Stimulated activated CD8-positive, alpha-beta memory T cell treated with anti-CD3 and anti-CD28 coated beads, Interleukin-15, amount 100 ng/mL, for 24 hours (primary cell): ENCODE measurements around the gene SEPTIN1.
A peak's percentile ranks its signal among the peaks of the same experiment; 100 is the strongest.
"Not testable (repeated sequence)": the region's sequence is repeated elsewhere in the genome, so short reads cannot be mapped to it uniquely, and the experiment has no call there.

ENCODE experiments used
- DNase-seq: peaks from one replicate; pipeline ENCODE4 v3.0.0-alpha.2; 2020; ENCODE audit warnings: low read depth

Gene SEPTIN1

DNA sequence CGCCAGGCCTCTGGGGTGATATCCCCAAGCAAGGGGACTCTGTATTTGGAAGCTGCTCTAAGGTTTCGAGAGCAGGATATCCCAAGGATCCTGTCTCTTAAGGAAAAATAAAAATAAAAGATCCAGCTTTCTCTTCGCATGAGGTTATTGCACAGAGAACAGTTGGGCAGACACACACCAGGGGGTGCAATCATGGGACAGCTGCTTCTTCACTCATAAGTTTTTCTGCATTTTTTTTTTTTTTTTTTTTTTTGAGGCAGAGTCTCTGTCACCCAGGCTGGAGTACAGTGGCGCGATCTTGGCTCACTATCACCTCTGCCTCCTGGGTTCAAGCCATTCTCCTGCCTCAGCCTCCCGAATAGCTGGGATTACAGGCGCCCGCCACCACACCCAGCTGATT lies 40.4 kb downstream of the SEPTIN1 start:
- DNase-seq = not testable (repeated sequence)

DNA sequence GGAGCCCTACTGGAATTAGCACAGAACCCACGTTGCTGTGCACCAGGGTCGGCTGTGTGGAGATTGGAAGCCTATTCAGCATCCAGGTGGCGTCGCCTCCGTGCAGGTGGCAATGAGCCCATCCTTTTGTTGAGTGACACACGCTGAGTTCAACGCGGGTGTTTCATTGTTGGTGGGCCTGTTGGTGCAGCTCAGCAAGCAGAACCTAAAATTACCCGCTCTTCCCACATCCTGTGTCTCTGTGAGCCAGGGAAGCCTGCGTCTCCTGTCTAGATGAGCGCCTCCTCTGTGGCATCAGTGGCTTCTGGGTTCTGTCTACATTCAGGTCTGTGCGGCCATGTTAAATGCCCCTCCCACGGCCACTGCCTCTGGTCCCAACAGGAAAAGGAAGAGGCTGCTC lies 41.7 kb downstream of the SEPTIN1 start:
- no peak for DNase-seq

DNA sequence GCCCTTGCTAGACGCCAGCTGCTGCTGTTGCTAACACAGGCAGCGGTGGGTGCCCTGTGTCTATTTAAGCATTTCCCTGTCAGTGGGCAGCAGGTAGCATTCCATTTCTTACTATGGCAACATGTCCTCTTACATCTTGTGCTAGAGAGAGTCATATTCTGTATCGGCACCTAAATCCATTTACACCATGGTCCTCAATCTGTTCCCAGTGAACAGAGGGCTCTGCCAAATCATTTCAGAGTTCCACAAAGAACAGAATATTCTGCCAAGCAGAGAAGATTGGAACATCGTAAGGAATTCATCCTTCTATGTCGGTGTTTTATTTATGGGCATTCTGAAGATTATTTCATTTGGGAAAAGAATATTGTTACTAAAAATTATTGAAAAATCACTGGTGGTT lies 43.6 kb downstream of the SEPTIN1 start:
- not testable (repeated sequence) for DNase-seq

DNA sequence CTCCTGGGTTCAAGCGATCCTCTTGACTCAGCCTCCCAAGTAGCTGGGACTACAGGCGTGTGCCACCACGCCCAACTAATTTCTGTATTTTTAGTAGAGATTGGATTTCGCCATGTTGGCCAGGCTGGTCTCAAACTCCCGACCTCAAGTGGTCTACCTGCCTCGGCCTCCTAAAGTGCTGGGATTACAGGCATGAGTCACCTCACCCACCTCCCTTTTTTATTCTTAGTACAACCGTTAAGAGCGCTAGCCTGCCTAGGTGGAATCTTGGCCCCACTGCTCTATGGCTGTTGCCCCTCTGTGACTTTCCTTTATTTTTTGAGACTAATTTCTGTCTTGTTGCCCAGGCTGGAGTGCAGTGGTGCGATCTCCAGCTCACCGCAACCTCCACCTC lies 44.4 kb downstream of the SEPTIN1 start:
- not testable (repeated sequence) for DNase-seq

DNA sequence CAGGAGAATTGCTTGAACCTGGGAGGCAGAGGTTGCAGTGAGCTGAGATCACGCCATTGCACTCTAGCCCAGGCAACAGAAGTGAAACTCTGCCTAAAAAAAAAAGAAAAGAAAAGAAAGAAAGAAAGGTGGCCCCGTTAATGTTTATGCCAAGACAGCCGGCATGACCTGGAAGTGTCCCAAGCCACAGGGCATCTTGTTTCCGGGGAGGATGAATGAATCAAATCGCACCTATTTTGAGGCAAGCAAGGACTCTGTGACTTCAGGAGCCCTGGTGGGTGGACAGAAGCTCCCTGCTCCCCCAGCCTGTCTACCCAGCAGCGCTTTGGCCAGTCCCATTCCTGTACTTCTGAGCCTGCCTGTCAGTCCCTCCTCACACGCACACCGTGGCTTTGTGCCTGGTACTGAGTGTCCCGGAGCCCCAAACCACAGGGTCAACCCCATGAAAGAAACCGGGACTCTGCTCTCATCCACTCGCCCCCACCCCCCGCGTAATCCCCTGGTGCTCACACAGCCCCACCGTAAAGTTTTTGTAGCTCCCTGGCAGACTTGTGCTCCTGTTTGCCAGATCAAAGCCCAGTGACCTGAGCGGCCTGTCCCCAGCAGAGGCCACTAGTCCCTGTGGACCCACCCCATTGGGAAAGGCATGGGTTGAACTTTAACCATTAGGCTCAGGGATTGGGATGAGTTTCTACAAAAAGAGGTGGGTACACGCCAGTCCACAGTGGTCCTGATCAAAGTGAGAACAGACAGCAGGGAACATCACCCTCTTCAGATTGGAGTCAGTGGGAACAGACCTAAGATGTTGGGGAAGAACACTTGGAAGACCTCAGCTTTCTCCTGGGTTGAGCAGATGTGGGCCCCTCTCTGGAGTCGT lies 46.5 kb downstream of the SEPTIN1 start:
- no peak for DNase-seq

DNA sequence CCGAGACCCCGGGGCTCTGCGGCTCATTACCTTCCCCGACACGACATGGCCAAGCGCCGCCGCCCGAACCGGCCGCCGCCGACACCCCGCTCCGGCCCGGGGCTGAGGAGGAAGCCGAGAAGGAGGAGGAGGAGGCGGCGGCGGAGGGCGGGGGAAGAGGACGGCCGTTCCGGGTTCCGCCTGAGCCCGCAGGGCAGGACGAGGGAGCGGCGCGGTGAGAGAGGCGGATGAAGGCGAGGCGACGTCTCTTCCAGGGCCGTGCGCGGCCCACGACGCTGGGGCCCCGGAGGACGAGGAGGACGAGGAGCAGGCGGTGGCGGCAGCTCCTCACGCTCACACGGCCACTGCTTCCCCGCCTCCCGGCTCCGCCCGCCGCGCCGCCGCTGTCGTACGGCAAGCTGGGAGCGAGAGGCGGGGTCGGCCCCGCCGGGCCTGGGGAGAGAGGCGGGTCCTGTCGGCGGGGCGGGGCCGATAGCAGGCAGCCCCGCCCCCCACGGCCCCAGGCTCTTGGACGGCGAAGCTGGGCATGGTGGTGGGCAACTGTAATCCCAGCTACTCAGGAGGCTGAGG lies 47.2 kb downstream of the SEPTIN1 start:
- DNase-seq = peak; percentile 61

DNA sequence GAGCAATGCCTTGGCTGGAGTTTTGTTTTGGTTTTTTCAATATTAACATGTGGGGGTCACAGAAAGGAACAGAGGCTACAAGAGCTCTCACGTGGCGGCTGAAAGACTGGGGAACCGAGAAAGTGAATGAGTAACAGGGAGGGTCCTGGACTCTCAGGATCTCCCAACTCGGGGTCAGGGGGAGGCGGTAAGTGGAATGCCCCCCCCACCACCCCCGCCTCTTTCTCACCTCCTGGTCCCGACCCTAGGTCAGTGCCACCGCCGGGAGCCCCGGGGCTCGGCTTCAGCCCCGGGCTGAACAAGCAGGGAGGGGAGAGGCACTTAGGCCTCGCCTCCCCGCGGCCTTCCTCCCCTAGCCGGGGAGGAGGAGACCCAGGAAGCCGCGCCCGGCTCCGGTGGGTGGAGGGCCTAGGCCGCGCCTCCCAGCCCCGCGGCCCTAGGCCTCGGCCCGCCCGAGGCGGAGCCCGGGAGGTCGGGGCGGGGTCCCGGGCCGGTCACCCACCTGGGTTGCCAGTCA lies 47.8 kb downstream of the SEPTIN1 start:
- DNase-seq = peak; percentile 53
